HG02571 (cell line): ENCODE data around the gene PPM1N.

Experiments
- ATAC-seq: cut with Tn5 transposase; IDR thresholded peaks from one replicate; pipeline ENCODE4 v1.9.1; 2021; ENCODE audit warnings: mild to moderate bottlenecking, moderate library complexity; ENCODE audit not compliant: unreplicated experiment

Gene PPM1N

GRCh38 chr19:45498411-45499195, at the start of gene PPM1N:
Gene PPM1N (plus strand): TSS chr19:45498443. CDS start chr19:45498473, 30 bp downstream.
- ATAC-seq: no peak

- no peak for ATAC-seq
These were observed 49.4 kb upstream of the PPM1N start for GRCh38 chr19:45448887-45449299.

- ATAC-seq: no peak
These were observed 48.3 kb upstream of the PPM1N start for GRCh38 chr19:45450012-45450333.

DNA sequence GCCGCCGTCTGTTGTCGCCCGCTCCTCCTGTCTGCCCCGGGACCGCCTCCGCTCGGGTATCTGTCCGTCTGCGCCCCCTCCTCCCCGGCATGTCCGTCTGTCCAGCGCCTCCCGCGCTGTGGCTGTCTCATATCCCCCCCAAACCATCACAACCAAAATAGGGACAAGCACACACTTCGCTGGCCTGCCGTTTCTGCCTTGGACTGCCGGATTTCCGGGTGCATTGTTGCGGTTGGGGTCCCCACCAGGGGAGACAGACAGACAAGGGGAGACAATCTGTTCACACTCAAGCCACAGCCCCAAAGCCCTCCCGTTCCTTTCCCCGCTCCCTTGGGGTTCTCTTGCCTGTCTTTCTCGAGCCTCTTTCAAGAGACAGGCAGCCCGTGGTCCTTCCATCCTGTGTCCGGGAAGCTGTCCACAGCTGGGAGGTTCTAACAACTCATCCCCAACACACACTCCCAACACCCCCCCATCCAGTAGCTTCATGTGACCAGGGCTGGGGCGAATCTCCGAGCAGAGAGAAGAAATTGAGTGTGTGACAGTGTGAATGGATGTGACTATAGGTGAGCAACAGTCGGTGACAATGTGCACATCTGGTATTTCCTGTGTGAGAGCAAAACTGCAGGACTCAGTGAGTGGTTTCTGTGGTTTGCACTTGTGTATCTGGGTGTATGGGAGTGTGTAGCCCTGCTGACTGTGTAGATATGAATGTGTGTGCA, 47.0 kb upstream of the PPM1N start:
- ATAC-seq: peak; percentile 5

DNA sequence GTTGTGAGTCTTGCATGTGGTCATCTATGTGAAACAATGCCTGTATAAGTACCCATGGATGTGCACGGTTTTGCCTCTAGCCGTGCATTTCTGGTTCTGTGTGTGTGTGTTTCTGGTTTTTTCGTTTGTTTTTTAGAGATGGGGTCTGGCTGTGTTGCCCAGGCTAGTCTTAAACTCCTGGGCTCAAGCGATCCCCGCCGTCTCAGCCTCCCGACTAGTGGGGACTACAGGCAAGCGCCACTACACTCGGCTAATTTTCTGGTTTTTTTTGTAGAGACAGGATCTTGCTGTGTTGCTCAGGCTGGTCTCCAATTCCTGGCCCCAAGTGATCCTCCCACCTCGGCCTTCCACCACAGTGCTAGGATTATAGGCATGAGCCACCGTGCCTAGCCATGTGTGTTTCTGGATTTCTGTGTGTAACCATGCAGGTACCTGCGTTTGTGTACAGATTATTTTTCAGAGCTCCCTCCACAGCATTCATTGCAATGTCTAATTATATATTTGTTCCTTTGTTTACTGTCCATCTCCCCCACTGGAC, 46.3 kb upstream of the PPM1N start:
- ATAC-seq: no peak

DNA sequence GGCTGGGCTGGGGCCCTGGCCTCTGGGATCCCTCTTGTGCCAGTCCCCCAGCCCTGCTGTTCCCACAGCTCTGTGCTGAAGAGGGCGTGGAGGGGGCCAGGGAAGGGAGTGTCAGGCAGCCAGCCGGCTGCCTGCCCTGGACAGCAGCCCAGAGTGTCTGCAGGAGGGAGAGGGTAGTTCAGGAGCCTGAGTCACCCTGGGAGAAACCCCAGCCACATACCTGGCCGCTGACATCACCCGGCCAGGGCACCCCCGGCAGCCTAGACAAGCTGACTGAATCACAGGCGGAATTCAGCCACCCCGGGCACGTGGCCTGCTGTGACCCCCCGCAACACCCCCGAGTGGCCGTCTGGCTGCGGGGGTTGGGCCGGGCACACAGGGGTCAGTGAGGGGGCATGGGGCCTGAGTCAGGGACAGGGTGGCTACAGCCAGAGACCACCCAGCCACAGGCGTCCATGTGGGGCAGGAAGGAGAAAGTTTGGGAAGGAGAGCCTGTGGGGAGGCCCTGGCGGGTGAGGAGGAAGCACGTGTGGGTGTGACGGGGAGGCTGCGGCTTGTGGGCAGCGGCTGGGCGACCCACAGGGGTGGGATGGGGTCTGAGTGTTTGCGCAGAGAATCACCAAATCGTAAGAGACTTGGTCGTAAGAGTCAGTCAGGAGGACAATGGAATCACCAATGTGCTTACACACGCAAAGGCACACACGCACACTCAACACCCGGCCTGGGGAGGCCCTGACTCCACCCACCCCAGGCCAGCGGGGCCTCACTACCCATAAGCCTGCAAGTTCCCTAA, 42.3 kb upstream of the PPM1N start:
- no peak for ATAC-seq

GRCh38 chr19:45456500-45456815, 41.8 kb upstream of the PPM1N start:
- no peak for ATAC-seq

- ATAC-seq: no peak
These were observed 40.5 kb upstream of the PPM1N start for GRCh38 chr19:45457776-45458175.

GRCh38 chr19:45460807-45461347, 37.4 kb upstream of the PPM1N start:
- ATAC-seq: no peak

- no peak for ATAC-seq
These were observed 36.1 kb upstream of the PPM1N start for GRCh38 chr19:45462174-45462573.

- ATAC-seq: no peak
These were observed 35.0 kb upstream of the PPM1N start for GRCh38 chr19:45463241-45463640.

- ATAC-seq: no peak
These were observed 34.0 kb upstream of the PPM1N start for GRCh38 chr19:45464274-45464673.

DNA sequence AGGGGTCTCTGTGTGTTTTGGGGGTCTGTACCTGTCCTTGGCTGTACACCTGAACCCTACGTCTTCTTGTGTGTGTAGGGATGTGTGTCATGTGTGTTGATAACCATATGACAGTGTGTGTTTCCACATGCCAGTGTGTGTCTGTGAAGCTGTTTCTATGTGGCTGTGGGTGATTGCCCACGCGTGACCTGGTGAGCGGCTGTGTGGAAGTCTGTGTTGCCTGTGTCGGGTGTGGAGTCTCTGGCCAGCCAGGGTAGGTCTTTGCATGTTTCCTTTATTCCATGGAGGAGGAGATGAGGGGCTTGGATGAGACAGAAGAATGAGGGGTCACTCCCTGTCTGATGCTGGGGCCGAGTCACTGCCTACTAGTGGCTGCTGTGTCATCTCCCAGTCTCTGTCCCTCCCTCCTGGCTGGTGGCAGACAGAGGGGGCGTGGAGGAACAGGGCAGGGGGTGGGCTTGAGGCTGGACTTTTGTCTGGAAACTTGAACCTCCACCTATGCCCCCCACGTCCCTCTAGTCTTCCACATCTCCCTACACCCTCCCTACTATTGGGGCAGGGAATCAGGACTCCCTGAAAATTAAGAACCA, 33.3 kb upstream of the PPM1N start:
- ATAC-seq: no peak

- ATAC-seq: no peak
These were observed 31.2 kb upstream of the PPM1N start for GRCh38 chr19:45467115-45467455.

GRCh38 chr19:45467456-45468158, 30.6 kb upstream of the PPM1N start, which contains the start of gene FOSB:
Gene FOSB (plus strand): TSS chr19:45467996. CDS start chr19:45468587, 591 bp downstream.
- ATAC-seq: peak; percentile 42

- no peak for ATAC-seq
These were observed 30.0 kb upstream of the PPM1N start for GRCh38 chr19:45468159-45468651.

GRCh38 chr19:45468803-45469131, 29.5 kb upstream of the PPM1N start:
- ATAC-seq: peak; percentile 26

DNA sequence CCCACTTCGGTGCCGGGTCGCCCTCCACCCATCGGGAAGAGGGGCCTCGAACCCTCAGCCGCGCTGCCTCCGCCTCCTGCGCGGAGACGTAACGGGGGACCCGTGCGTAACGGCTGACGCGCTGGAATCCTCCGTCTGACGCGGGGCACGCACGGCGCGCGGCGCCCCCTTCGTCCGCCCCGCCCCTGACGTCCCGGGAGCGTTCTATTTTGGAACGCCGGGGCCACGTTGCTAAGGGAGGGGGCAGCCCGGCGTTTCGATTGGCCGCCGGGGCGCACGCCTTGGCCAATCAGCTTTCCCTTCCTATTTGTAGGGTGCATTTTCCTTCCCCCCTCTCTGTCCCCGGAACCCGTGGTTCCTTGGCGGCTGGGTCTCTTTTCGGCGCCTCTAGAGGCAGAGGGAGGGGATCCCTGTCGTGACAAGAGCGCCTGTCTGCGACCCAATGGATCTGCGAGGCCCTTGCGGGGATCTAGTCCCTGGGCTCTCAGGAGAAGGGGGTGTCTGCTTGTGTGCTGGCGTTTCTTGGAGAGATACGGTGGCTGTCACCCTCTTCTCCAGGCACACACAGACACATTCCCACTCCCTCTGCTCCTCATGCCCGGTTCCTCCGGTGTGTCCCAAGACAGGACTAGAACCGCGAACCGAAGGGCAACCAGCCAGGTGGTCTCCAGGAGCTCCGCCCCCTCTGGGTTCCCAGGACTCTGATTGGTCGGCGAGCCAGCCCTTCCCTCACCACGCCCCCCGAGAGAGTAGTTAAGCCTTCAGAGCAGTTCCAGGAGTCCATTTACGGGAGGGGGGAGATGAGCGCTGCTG, 28.9 kb upstream of the PPM1N start:
- ATAC-seq: peak; percentile 45
